ENCODE results near the gene RUNX2.

RUNX2 gene

GRCh38 chr6:45448417-45449389 lies 120.6 kb downstream of the RUNX2 start (continued):
- TF ChIP-seq ZBTB10 (tag by site-specific recombination; IDR thresholded peaks at IDR 0.05): no peak
- TF ChIP-seq ZNF704 (tag by site-specific recombination; IDR thresholded peaks at IDR 0.05): no peak
- TF ChIP-seq CTCF (tag by site-specific recombination; IDR thresholded peaks at IDR 0.05): no peak
- TF ChIP-seq ZNF449 (tag by site-specific recombination; IDR thresholded peaks at IDR 0.05): no peak
- TF ChIP-seq KLF8 (tag by site-specific recombination; IDR thresholded peaks at IDR 0.05): no peak
- TF ChIP-seq ZBTB6 (tag by site-specific recombination; IDR thresholded peaks at IDR 0.05): no peak

- peaks cover 26% of the 10 kb centered on the region for H3K4me1 ChIP-seq (ENCODE audit: control insufficient read depth, insufficient read depth, low read length)
- no peak overlapping the region for H3K27ac ChIP-seq (ENCODE audit: extremely low read depth, low read depth, low read length)
- no peak overlapping the region for H3K4me3 ChIP-seq (ENCODE audit: low read depth, low read length)
- TF ChIP-seq ZNF639 (tag by site-specific recombination; IDR thresholded peaks at IDR 0.05) (no peak), ZNF529 (tag by site-specific recombination; IDR thresholded peaks at IDR 0.05; ENCODE audit: insufficient replicate concordance) (no peak), ZBTB21 (tag by site-specific recombination; IDR thresholded peaks at IDR 0.05) (no peak), OVOL3 (tag by site-specific recombination; IDR thresholded peaks at IDR 0.05) (no peak), ZBTB26 (tag by site-specific recombination; optimal IDR thresholded peaks at IDR 0.05) (no peak), IKZF3 (tag by site-specific recombination; IDR thresholded peaks at IDR 0.05) (no peak), KLF10 (tag by site-specific recombination; IDR thresholded peaks at IDR 0.05) (no peak), ZNF792 (tag by site-specific recombination; IDR thresholded peaks at IDR 0.05) (no peak)
- H3K36me3 ChIP-seq (ENCODE audit: control insufficient read depth in 2 of 2, insufficient read depth in 1 of 2, low read length in 2 of 2): no peaks in the 10 kb centered on the region
- POLR2A ChIA-PET: no interaction called here
- CTCF ChIA-PET: interaction anchor here (0.6 to 0.8 kb wide), 3 partner anchors 51 to 265 kb away, joined by 3 read pairs; no protein-coding TSS in a partner anchor
- H3K9me3 ChIP-seq (ENCODE audit: control insufficient read depth, insufficient read depth, low read depth, low read length): no peaks in the 10 kb centered on the region
Measured at GRCh38 chr6:45450132-45450531, 122.0 kb downstream of the RUNX2 start.
